HepG2 (cell line): ENCODE results near the gene URAD. TPM values are rescaled to one million over a fixed set of nuclear protein-coding genes. Genes with fewer than 3 reads are reported as not detected.

Experiments
- CHCHD3 ChIP-seq: sonication (generic); formaldehyde crosslinking; IDR thresholded peaks from 2 replicates; pipeline ENCODE4 v1.8.0; 2022; ENCODE audit warnings: mild to moderate bottlenecking, missing genetic modification reagents, moderate library complexity
- CREB1 ChIP-seq, 2 experiments: fragments of 450-650 bp in 1 of 2; IDR thresholded peaks; 2 replicates each; pipeline ENCODE4 v1.6.1; 2016 to 2017; ENCODE audit warnings: control low read depth in 1 of 2, mild to moderate bottlenecking in 1 of 2, missing compliant biosample characterization in 1 of 2, missing genetic modification characterization in 1 of 2
- EEA1 ChIP-seq: sonication (generic); formaldehyde crosslinking; IDR thresholded peaks from 2 replicates; pipeline ENCODE4 v1.5.1; 2020; ENCODE audit warnings: mild to moderate bottlenecking, missing genetic modification reagents, borderline replicate concordance
- THAP9 ChIP-seq: sonication (generic); formaldehyde crosslinking; IDR thresholded peaks from 2 replicates; pipeline ENCODE4; 2020; ENCODE audit warnings: missing genetic modification reagents, mild to moderate bottlenecking, borderline replicate concordance
- polyA plus RNA-seq, 8 experiments: library from polyadenylated mRNA; depleted of rRNA in 3 of 8; stranded (reverse) in 7 of 8; unstranded in 1 of 8; fragments of >200 nt; fragmentation: Illumina TruSeq in 4 of 8; extraction: Trizol in 4 of 8; gene quantifications; 2 replicates each; pipeline versions ENCODE4 v1.2.1 to v1.2.3, GENCODE V29; 2011 to 2016; ENCODE audit warnings: low read depth in 4 of 8, missing spikeins in 1 of 8, mixed read lengths in 1 of 8; ENCODE audit not compliant: insufficient read depth in 1 of 8
- total RNA-seq, 5 experiments: library from RNA; depleted of rRNA; stranded (reverse); fragments of >200 nt; fragmentation: Illumina TruSeq; extraction: Trizol; gene quantifications; 2 replicates each; pipeline ENCODE4 v1.2.3, GENCODE V29; 2016; ENCODE audit warnings: low read depth in 1 of 5
- TF ChIP-seq, protein P1 (sequence below): sonication (generic); formaldehyde crosslinking; IDR thresholded peaks from 2 replicates; pipeline ENCODE4 v1.8.0; 2022; ENCODE audit warnings: mild to moderate bottlenecking, missing genetic modification reagents, moderate library complexity

URAD gene
- total and polyA plus RNA-seq, 2 of the 13 experiments (the other 11 are each of a cell fraction or from before 2014, with no cell fraction given), result not detected

GRCh38 chr13:27962128-27962841 lies 26.2 kb downstream of the URAD start (continued):
- TF ChIP-seq, protein P1, sequence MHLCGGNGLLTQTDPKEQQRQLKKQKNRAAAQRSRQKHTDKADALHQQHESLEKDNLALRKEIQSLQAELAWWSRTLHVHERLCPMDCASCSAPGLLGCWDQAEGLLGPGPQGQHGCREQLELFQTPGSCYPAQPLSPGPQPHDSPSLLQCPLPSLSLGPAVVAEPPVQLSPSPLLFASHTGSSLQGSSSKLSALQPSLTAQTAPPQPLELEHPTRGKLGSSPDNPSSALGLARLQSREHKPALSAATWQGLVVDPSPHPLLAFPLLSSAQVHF, result no peak
- TF ChIP-seq THAP9 (no peak), CHCHD3 (CRISPR knock-in tag) (no peak), CREB1 (IDR thresholded peaks at IDR 0.05) (no peak), CREB1 (CRISPR knock-in tag; IDR thresholded peaks at IDR 0.05) (no peak), EEA1 (CRISPR knock-in tag) (no peak)
